NAMALWA (cell line): ENCODE data around the gene SLC12A6.
"Not testable (repeated sequence)": the region's sequence is repeated elsewhere in the genome, so short reads cannot be mapped to it uniquely, and the experiment has no call there.

ENCODE experiments used
- DNase-seq: peaks from one replicate; pipeline ENCODE4 v3.0.0-alpha.2; 2015; ENCODE audit warnings: low spot score

Gene SLC12A6

GRCh38 chr15:34193272-34193671, 144.3 kb downstream of the SLC12A6 start:
- DNase-seq: not testable (repeated sequence)

- DNase-seq: no peak
Measured at GRCh38 chr15:34188711-34189110, 148.9 kb downstream of the SLC12A6 start.

- DNase-seq: no peak
Measured at GRCh38 chr15:34185666-34186065, 151.9 kb downstream of the SLC12A6 start.

GRCh38 chr15:34182942-34183341, 154.6 kb downstream of the SLC12A6 start:
- DNase-seq: no peak
